SJSA1 (cell line): ENCODE measurements around the gene KLHL17. TPM values are rescaled to one million over a fixed set of nuclear protein-coding genes. Genes with fewer than 3 reads are reported as not detected.
A peak's percentile ranks its signal among the peaks of the same experiment; 100 is the strongest.
"Not testable (repeated sequence)": the region's sequence is repeated elsewhere in the genome, so short reads cannot be mapped to it uniquely, and the experiment has no call there.

ENCODE experiments used
- DNase-seq, 2 experiments: peaks; one replicate each; pipeline ENCODE4 v3.0.0-alpha.2; 2015 to 2020; ENCODE audit warnings: low spot score in 2 of 2, low read depth in 1 of 2
- H3K27ac ChIP-seq: fragments of 250-450 bp; sonication (Bioruptor Pico); 2 replicates; pipeline ENCODE4 v1.5.1; 2020; ENCODE audit warnings: mild to moderate bottlenecking, moderate library complexity
- H3K27me3 ChIP-seq: fragments of 250-450 bp; sonication (Bioruptor Pico); replicated peaks from 2 replicates; pipeline ENCODE4 v1.5.1; 2020; ENCODE audit warnings: mild to moderate bottlenecking, moderate library complexity
- H3K36me3 ChIP-seq: fragments of 250-450 bp; sonication (Bioruptor Pico); 2 replicates; pipeline ENCODE4 v1.5.1; 2020; ENCODE audit warnings: mild to moderate bottlenecking
- H3K4me1 ChIP-seq: fragments of 250-450 bp; sonication (Bioruptor Pico); replicated peaks from 2 replicates; pipeline ENCODE4 v1.6.1; 2021; ENCODE audit warnings: mild to moderate bottlenecking
- H3K4me3 ChIP-seq: fragments of 250-450 bp; sonication (Bioruptor Pico); 2 replicates; pipeline ENCODE4 v1.5.1; 2020; ENCODE audit warnings: mild to moderate bottlenecking
- H3K9me3 ChIP-seq: fragments of 250-450 bp; sonication (Bioruptor Pico); replicated peaks from 2 replicates; pipeline ENCODE4 v1.5.1; 2020; ENCODE audit warnings: mild to moderate bottlenecking
- total RNA-seq: library from RNA; depleted of rRNA; stranded (reverse); fragments of >200 nt; shearing (Covaris generic); gene quantifications from 2 replicates; pipeline ENCODE4 v1.2.3, GENCODE V29; 2014

KLHL17 gene
- total RNA-seq, 1 experiment from 2014 or later = 7.2 TPM

DNA sequence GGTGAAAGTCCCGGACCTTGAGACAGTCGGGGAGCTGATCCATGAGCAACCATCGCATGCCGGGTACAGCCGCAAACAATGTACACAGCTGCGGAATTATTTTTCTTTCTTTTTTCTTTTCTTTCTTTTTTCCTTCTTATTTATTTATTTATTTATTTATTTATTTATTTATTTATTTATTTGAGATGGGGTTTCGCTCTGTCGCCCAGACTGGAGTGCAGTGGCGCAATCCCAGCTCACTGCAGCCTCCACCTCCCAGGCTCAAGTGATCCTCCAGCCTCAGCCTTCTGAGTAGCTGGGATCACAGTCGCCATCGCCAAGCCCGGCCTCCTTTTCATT is 24.1 kb downstream of the KLHL17 start:
- Histone ChIP-seq H3K36me3 (no peaks in the 10 kb centered on the region), H3K4me3 (no peak overlapping the region), H3K4me1 (peaks cover 7% of the 10 kb centered on the region), H3K27ac (no peak overlapping the region), H3K9me3 (no peaks in the 10 kb centered on the region), H3K27me3 (peaks cover 23% of the 10 kb centered on the region)
- DNase-seq = no peak

DNA sequence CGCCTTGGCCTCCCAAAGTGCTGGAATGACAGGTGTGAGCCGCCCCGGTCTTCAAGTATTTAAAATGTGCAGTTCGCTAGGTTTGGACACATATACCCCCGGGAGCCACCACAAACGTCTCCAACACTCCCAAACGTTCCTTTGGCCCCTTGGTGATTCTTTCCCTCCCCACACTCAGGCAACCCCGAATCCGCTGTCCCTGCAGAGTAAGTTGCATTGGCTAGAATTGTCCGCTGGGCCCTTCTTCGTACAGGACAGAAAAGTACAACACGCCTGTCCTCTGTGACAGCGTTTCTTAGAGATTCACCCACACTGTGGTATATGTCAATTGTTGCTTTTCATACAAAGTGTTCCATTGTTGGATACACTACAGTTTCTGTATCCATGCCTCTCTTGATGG is 24.7 kb downstream of the KLHL17 start:
- no peaks in the 10 kb centered on the region for H3K9me3 ChIP-seq
- no peaks in the 10 kb centered on the region for H3K36me3 ChIP-seq
- DNase-seq = no peak
- no peak overlapping the region for H3K4me3 ChIP-seq
- peaks cover 23% of the 10 kb centered on the region for H3K27me3 ChIP-seq
- H3K4me1 ChIP-seq = peaks cover 7% of the 10 kb centered on the region
- H3K27ac ChIP-seq = no peak overlapping the region

DNA sequence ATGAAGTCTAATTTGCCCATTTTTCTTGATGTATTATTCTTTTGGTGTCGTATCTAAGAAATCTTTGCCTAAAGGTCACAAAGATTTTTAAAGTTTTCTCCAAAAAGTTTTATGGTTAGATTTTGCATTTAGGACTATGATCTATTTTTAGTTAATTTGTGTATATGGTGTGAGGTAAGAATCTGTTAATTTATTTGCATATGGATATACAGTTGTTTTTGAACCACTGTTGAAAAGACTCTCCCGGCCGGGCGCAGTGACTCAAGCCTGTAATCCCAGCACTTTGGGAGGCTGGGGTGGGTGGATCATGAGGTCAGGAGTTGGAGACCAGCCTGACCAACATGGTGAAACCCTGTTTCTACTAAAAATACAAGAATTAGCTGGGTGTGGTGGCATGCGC is 27.7 kb downstream of the KLHL17 start:
- not testable (repeated sequence) for H3K9me3 ChIP-seq, H3K36me3 ChIP-seq, H3K4me3 ChIP-seq, DNase-seq, H3K4me1 ChIP-seq, H3K27ac ChIP-seq
- peaks cover 13% of the 10 kb centered on the region for H3K27me3 ChIP-seq

DNA sequence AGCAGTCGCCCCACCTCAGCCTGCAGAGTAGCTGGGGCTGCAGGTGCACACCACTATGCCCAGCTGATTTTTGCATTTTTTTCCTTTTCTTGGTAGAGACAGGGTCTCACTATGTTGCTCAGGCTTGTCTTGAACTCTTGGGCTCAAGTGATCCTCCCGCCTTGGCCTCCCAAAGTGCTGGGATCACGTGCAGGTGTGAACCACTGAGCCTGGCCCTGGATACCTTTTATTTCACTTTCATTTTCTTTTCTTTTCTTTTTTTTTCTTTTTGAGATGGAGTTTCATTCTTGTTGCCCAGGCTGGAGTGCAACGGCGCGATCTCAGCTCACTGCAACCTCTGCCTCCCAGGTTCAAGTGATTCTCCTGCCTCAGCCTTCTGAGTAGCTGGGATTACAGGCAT is 30.9 kb downstream of the KLHL17 start:
- not testable (repeated sequence) for H3K27me3 ChIP-seq, DNase-seq, H3K27ac ChIP-seq, H3K9me3 ChIP-seq, H3K36me3 ChIP-seq, H3K4me3 ChIP-seq, H3K4me1 ChIP-seq

DNA sequence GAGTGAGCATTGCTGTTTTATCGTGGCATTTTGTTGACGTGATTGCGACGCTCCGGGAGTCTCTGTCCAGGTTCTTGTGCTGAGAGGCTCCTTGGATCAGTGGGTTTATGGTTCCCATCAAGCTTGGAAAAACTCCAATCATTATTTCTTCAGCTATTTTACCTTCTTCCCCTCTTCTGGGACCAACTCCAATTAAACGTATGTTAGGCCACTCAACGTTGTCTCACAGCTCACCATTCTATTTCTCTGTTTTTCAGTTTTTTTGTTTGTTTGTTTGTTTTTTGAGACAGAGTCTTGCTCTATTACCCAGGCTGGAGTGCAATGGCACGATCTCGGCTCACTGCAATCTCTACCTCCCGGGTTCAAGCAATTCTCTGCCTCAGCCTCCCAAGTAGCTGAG is 31.5 kb downstream of the KLHL17 start:
- Histone ChIP-seq H3K27me3 (no peaks in the 10 kb centered on the region), H3K27ac (no peak overlapping the region), H3K36me3 (peaks cover under 1% of the 10 kb centered on the region; the same call in 1 of the 2 replicates), H3K4me1 (no peaks in the 10 kb centered on the region), H3K9me3 (0 out of 2 replicates have a peak, but pooled peaks cover 3% of the 10 kb centered on the region), H3K4me3 (no peak overlapping the region)
- no peak for DNase-seq

DNA sequence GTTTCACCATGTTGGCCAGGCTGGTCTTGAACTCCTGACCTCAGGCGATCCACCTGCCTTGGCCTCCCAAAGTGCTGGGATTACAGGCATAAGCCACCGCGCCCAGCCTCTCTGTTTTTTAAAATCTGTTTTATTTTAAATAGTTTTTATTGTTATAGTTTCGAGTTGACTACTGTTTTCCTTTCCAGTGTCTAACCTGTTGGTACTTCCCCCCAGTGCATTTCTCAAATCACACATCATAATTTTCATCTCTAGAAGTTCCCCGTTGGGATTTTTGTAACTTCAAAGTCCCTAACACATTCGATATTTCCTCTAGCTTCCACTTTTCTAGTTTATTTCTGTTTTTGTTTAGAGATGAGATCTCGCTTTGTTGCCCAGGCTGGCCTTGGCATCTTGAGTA is 32.0 kb downstream of the KLHL17 start:
- Histone ChIP-seq H3K36me3 (peaks cover 4% of the 10 kb centered on the region), H3K9me3 (0 out of 2 replicates have a peak, but pooled peaks cover 3% of the 10 kb centered on the region), H3K4me1 (no peaks in the 10 kb centered on the region; the same call in 1 of the 2 replicates), H3K27me3 (no peaks in the 10 kb centered on the region), H3K4me3 (no peak overlapping the region), H3K27ac (no peak overlapping the region)
- no peak for DNase-seq

DNA sequence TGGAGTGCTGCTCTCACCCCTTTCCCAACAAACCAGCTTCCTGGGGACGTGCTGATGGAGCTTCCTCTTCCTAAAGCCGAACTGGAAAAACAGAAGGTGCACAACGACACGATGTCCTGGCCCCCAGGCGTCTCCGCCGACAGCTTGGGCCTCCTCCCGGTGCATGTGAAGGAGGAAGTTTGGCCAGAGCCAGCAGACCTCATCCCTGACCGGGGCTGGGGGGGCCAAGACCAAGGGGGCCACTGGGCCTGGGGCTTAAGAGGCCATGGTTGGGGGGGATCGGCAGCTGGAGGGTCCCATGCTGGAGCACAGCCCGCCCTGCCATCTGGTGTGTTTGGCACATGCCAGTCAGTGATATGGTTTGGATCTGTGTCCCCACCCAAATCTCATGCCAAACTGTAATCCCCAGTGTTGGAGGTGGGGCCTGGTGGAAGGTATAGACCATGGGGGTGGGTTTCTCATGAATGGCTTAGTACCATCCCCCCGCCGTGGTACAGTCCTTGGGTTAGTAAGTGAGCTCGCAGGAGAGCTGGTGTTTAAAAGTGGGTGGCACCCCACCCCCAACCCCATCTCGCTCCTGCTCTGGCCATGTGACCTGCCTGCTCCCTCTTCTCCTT is 33.1 kb downstream of the KLHL17 start:
- H3K9me3 ChIP-seq = 0 out of 2 replicates have a peak, but pooled peaks cover 3% of the 10 kb centered on the region
- H3K27me3 ChIP-seq = no peaks in the 10 kb centered on the region
- no peak overlapping the region for H3K4me3 ChIP-seq
- H3K27ac ChIP-seq = no peak overlapping the region
- no peak for DNase-seq
- H3K36me3 ChIP-seq = peaks cover 15% of the 10 kb centered on the region
- H3K4me1 ChIP-seq = peaks cover 8% of the 10 kb centered on the region

DNA sequence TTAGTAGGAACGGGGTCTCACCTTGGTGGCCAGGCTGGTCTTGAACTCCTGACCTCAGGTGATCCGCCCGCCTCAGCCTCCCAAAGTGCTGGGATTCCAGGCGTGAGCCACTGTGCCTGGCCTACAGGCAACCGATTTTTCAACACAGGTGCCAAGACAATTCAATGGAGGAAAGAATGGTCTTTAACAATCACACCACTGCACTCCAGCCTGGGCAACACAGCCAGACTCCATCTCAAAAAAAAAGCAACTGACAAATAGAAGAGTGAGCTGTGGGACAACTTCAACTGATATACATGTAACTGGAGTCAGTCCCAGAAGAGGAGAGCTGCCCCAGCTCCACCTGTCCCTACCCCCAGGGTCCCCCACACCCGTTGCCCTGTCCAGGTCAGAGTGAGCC is 34.2 kb downstream of the KLHL17 start:
- H3K27me3 ChIP-seq, DNase-seq, H3K9me3 ChIP-seq, H3K27ac ChIP-seq, H3K4me3 ChIP-seq: not testable (repeated sequence)
- H3K4me1 ChIP-seq = peaks cover 16% of the 10 kb centered on the region
- H3K36me3 ChIP-seq = peaks cover 23% of the 10 kb centered on the region

DNA sequence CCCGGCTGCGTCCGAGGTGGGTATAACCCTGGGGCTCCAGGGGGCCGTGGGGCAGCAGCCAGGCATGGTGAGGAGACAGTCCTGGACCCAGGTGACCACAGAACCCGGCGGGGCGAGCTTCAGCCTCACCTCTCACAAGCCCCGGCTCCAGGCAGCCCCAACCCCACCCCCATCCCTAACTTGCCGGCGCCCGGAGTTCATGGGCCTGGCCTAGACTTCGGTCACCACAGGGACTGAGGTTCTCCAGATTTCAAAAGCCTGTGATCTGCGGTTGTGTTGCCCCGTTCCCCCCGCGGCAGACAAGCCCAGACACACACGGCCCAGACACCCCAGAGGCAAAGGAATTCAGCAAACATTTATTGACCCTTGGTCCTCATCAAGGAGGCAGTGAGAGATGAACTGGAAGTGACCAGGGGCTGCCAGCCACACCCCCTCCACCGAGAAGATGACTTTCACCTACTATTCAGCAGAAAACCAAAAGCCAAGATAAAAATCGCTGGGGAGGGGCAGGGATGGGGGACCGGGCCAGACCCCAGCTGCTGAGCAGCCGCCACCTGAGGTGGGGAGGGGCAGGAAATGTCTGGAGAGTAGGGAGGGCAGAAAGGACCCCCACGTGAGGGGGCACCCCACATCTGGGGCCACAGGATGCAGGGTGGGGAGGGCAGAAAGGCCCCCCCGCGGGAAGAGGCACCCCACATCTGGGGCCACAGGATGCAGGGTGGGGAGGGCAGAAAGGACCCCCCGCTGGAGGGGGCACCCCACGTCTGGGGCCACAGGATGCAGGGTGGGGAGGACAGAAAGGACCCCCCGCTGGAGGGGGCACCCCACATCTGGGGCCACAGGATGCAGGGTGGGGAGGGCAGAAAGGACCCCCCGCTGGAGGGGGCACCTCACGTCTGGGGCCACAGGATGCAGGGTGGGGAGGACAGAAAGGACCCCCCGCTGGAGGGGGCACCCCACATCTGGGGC is 35.6 kb downstream of the KLHL17 start:
- H3K27me3 ChIP-seq = no peaks in the 10 kb centered on the region
- DNase-seq = no peak
- peaks cover 25% of the 10 kb centered on the region for H3K4me1 ChIP-seq
- H3K27ac ChIP-seq = no peak overlapping the region
- no peak overlapping the region for H3K4me3 ChIP-seq
- peaks cover 28% of the 10 kb centered on the region for H3K36me3 ChIP-seq
- H3K9me3 ChIP-seq = peaks cover 10% of the 10 kb centered on the region; the same call in 1 of the 2 replicates

DNA sequence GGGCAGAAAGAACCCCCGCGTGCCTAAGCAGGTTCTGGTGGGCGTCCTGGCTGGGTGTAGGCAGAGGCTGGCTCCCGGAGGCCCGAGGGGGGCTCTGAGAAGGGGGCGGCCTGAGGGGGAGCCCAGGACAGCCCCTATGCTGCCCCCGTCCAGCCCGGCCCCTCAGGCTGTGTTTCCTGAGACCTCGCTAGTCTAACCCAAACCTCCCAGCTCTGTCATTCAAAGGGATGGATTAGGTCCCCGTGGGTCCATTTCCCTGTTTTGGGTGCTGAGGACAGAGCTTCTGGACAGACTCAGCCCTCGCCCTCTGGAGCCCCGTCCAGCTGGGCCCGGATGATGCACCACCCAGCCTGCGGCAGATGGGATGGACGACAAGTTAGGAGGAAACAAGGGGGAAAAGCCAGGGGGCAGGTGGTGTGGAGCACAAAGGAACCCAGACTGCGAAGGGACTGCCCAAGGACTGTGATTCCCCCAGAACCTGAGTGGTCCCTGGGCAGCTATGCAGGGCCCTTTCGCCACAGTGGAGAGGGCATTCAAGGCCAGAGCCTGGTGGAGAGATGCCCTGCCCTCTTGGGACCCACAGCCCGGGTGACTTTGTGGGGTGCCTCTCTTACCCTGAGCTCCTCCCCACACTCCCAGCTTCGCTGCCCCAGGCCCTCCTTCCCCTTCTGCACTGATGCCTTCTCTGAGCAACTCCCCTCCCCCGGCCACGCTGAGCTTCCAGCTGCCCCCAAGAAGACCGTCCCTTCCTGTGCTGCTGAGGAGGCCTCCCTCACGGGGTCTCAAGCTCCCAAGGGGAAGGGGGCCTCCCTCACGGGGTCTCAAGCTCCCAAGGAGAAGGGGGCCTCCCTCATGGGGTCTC is 36.7 kb downstream of the KLHL17 start:
- Histone ChIP-seq H3K36me3 (peaks cover 31% of the 10 kb centered on the region), H3K27me3 (no peaks in the 10 kb centered on the region), H3K4me3 (no peak overlapping the region), H3K4me1 (peaks cover 33% of the 10 kb centered on the region), H3K9me3 (peaks cover 8% of the 10 kb centered on the region; the same call in 1 of the 2 replicates), H3K27ac (no peak overlapping the region)
- no peak for DNase-seq

DNA sequence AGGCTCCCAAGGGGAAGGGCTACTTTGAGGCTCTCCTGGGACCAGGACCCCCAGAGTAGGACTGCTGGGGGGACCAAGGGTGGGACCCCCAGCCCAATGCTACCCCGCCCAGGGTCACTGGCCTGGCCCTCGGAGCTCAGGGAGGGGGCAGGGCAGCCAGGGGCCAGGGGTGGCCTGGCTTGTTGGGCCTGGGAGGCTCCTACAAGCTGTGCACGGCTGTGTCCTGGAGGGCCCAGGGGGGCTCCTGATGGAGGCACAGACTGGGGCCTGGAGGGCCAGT is 37.3 kb downstream of the KLHL17 start:
- peaks cover 33% of the 10 kb centered on the region for H3K4me1 ChIP-seq
- H3K27ac ChIP-seq = no peak overlapping the region
- peaks cover 31% of the 10 kb centered on the region for H3K36me3 ChIP-seq
- DNase-seq = no peak
- no peak overlapping the region for H3K4me3 ChIP-seq
- H3K9me3 ChIP-seq = peaks cover 6% of the 10 kb centered on the region; the same call in 1 of the 2 replicates
- H3K27me3 ChIP-seq = no peaks in the 10 kb centered on the region

DNA sequence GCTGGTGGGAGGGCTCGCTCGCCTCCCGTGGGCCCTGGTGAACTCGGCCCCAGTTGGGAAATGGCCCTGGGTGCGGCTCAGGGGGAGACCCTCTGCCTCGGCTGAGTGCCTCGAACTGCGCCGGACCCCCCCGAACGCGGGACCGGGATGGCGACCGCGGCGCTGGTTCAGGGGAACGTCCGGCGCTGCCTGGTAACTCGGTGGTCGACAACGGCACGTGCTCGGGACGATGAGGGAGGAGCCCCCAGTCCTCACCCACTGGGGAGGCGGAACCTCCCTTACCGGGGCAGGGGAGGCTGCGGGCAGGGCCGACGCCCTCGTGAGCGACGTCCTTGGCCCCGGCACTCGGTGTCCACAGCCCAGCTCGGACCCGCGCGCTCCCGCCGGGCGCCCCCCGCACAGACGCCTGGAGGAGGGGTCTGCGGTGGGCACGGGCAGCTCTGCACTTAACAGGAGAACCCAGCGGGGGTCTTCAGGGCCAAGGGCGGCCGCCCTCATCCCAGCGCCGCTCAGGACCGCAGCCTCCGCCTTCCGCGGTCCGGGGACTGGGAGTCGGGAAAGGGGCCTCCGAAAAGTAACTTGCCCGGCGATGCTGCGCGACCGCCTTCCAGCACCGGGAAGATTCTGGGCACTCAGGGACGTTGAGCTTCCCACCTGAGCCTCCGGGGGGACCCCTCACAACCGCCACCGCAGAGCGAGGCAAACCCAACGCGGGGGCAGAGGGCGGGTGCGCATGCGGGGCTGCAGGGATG is 37.8 kb downstream of the KLHL17 start:
- Histone ChIP-seq H3K27me3 (no peaks in the 10 kb centered on the region), H3K4me3 (peak overlapping the region; percentile 66), H3K36me3 (peaks cover 31% of the 10 kb centered on the region), H3K9me3 (peaks cover 6% of the 10 kb centered on the region; the same call in 1 of the 2 replicates), H3K4me1 (peaks cover 33% of the 10 kb centered on the region), H3K27ac (no peak overlapping the region)
- DNase-seq = no peak

DNA sequence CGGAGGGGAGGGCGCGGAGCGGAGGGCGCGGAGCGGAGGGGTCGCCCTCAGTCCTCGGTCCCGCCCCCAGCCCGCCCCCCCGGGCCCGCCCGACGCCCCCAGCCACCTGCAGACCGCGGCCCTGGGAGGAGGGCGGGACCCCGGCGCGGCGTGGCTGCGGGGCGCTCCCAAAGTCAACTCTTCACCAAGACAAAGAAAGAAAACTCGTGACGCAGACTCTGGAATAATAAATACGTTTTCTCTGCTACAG is 38.3 kb downstream of the KLHL17 start:
- no peak for DNase-seq
- peak overlapping the region; percentile 100 for H3K27ac ChIP-seq

More for the DNA sequence above, 38.3 kb downstream of the KLHL17 start:
- H3K36me3 ChIP-seq = peaks cover 31% of the 10 kb centered on the region
- H3K4me1 ChIP-seq = peaks cover 33% of the 10 kb centered on the region
- H3K27me3 ChIP-seq = no peaks in the 10 kb centered on the region
- peaks cover 6% of the 10 kb centered on the region; the same call in 1 of the 2 replicates for H3K9me3 ChIP-seq
- H3K4me3 ChIP-seq = peak overlapping the region; percentile 66
